ENCODE results near the gene CKLF. TPM values are rescaled to one million over a fixed set of nuclear protein-coding genes. Genes with fewer than 3 reads are reported as not detected.

Gene CKLF
- polyA plus RNA-seq, 1 of the 3 experiments (the other 2 are of a cell fraction) = 211 TPM

DNA sequence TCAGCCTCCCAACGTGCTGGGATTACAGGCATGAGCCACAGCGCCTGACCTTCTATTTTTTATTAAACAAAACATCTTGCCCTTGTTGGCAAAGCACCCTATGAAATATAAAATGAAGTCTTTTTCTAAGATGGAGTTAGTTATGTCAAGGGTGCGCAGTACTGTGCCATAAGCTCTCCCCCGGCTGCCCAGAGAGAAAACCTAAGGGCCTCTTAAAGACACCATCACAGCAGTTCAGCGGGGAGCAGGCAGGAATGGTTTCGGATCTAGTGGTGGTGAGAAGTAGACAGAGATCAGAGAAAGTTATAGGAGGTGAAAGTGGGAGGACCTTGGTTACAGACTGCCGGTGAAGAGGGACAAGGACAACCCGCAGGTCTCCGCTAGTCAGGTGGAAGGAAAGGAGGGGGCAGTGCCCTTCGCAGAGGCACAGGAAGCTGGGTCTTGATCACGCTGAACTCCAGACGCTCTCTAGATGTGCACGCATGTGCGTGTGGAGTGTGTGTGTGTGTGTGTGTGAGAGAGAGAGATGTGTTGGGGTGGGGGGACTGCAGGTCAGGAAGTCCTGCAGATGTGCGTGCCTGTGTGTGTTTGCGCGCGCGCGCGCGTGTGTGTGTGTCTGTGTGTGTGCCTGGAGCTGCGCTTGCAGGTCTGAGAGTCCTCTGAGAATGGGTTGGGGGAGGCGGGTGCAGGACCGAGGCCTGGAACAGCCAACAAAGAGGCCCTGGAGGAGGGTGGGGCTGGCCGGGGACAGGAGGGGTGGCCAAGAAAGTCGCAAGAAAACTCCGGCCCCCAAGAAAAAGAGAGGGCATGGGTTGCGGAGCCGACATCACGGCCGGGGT, 51.4 kb downstream of the CKLF start:
- peak overlapping the region; percentile 70 to 90 for H3K27ac ChIP-seq (ENCODE audit: low read depth in 2 of 2, low read length in 1 of 2)
- H4K20me1 ChIP-seq (ENCODE audit: insufficient read depth) = peaks cover 16% of the 10 kb centered on the region; the same call in 1 of the 2 replicates
- peak overlapping the region; percentile 67 to 81 for H3K4me3 ChIP-seq (ENCODE audit: low read depth in 2 of 2, low read length in 1 of 2)
- H3K9me3 ChIP-seq = no peaks in the 10 kb centered on the region
- ChIA-PET CTCF (interaction anchor here (0.6 to 2.5 kb wide), 15 partner anchors 10 to 269 kb away, joined by 3 to 11 read pairs (median 4); partner anchors contain the start of gene NAE1), POLR2A (interaction anchor here (0.7 to 1.3 kb wide), 3 partner anchors 41 to 197 kb away, joined by 3 to 6 read pairs (median 4); partner anchors contain the start of gene CKLF)
- H3K79me2 ChIP-seq (ENCODE audit: insufficient read depth) = peaks cover 40% of the 10 kb centered on the region
- peak; percentile 76 for DNase-seq
- no peaks in the 10 kb centered on the region for H3K27me3 ChIP-seq (ENCODE audit: insufficient read depth)
- no peak for TF ChIP-seq FOSL2 (IDR thresholded peaks at IDR 0.05; ENCODE audit: borderline replicate concordance, low read depth)
- TF ChIP-seq FOXJ3 (CRISPR knock-in tag; IDR thresholded peaks at IDR 0.05) = no peak
- TF ChIP-seq EP300 (IDR thresholded peaks at IDR 0.05; ENCODE audit: borderline replicate concordance in 1 of 2, low read depth in 1 of 2, low read length in 1 of 2) = no peak
- TF ChIP-seq, protein P1, sequence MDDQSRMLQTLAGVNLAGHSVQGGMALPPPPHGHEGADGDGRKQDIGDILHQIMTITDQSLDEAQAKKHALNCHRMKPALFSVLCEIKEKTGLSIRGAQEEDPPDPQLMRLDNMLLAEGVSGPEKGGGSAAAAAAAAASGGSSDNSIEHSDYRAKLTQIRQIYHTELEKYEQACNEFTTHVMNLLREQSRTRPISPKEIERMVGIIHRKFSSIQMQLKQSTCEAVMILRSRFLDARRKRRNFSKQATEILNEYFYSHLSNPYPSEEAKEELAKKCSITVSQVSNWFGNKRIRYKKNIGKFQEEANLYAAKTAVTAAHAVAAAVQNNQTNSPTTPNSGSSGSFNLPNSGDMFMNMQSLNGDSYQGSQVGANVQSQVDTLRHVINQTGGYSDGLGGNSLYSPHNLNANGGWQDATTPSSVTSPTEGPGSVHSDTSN (IDR thresholded peaks at IDR 0.05) = no peak
- TF ChIP-seq RXRA (IDR thresholded peaks at IDR 0.05; ENCODE audit: borderline replicate concordance, low read depth) = no peak
- peak; percentile 48; the same call in 1 of the 2 replicates for TF ChIP-seq POLR2AphosphoS5 (IDR thresholded peaks at IDR 0.05; ENCODE audit: low read depth, low read length)
- no peak for TF ChIP-seq JUND (IDR thresholded peaks at IDR 0.05)
- no peak for TF ChIP-seq SIN3A (IDR thresholded peaks at IDR 0.05; ENCODE audit: borderline replicate concordance, low read depth, low read length)
- no peak for TF ChIP-seq CHD2 (IDR thresholded peaks at IDR 0.05; ENCODE audit: low read length, partially characterized antibody)
- TF ChIP-seq, protein P2, sequence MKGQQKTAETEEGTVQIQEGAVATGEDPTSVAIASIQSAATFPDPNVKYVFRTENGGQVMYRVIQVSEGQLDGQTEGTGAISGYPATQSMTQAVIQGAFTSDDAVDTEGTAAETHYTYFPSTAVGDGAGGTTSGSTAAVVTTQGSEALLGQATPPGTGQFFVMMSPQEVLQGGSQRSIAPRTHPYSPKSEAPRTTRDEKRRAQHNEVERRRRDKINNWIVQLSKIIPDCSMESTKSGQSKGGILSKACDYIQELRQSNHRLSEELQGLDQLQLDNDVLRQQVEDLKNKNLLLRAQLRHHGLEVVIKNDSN (IDR thresholded peaks at IDR 0.05; ENCODE audit: borderline replicate concordance, low read depth) = no peak
- no peak for TF ChIP-seq RAD21 (IDR thresholded peaks at IDR 0.05; ENCODE audit: low read length)
- TF ChIP-seq NFIC (IDR thresholded peaks at IDR 0.05; ENCODE audit: borderline replicate concordance) = no peak
- no peak for TF ChIP-seq RCOR1 (IDR thresholded peaks at IDR 0.05; ENCODE audit: low read length)
- TF ChIP-seq, protein P3, sequence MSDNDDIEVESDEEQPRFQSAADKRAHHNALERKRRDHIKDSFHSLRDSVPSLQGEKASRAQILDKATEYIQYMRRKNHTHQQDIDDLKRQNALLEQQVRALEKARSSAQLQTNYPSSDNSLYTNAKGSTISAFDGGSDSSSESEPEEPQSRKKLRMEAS (IDR thresholded peaks at IDR 0.05; ENCODE audit: low read depth) = peak; percentile 17; the same call in 1 of the 2 replicates
- no peak for TF ChIP-seq RFX5 (IDR thresholded peaks at IDR 0.05; ENCODE audit: low read length)
- no peak for TF ChIP-seq GATA2 (CRISPR knock-in tag; IDR thresholded peaks at IDR 0.05)
- TF ChIP-seq TAF1 (IDR thresholded peaks at IDR 0.05; ENCODE audit: borderline replicate concordance, low read depth, low read length) = no peak
- no peak for TF ChIP-seq YY1 (IDR thresholded peaks at IDR 0.05; ENCODE audit: low read depth)
- TF ChIP-seq, protein P4, sequence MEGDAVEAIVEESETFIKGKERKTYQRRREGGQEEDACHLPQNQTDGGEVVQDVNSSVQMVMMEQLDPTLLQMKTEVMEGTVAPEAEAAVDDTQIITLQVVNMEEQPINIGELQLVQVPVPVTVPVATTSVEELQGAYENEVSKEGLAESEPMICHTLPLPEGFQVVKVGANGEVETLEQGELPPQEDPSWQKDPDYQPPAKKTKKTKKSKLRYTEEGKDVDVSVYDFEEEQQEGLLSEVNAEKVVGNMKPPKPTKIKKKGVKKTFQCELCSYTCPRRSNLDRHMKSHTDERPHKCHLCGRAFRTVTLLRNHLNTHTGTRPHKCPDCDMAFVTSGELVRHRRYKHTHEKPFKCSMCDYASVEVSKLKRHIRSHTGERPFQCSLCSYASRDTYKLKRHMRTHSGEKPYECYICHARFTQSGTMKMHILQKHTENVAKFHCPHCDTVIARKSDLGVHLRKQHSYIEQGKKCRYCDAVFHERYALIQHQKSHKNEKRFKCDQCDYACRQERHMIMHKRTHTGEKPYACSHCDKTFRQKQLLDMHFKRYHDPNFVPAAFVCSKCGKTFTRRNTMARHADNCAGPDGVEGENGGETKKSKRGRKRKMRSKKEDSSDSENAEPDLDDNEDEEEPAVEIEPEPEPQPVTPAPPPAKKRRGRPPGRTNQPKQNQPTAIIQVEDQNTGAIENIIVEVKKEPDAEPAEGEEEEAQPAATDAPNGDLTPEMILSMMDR (IDR thresholded peaks at IDR 0.05) = no peak
- TF ChIP-seq MXI1 (IDR thresholded peaks at IDR 0.05; ENCODE audit: low read depth, low read length) = peak; percentile 47
- TF ChIP-seq, protein P5, sequence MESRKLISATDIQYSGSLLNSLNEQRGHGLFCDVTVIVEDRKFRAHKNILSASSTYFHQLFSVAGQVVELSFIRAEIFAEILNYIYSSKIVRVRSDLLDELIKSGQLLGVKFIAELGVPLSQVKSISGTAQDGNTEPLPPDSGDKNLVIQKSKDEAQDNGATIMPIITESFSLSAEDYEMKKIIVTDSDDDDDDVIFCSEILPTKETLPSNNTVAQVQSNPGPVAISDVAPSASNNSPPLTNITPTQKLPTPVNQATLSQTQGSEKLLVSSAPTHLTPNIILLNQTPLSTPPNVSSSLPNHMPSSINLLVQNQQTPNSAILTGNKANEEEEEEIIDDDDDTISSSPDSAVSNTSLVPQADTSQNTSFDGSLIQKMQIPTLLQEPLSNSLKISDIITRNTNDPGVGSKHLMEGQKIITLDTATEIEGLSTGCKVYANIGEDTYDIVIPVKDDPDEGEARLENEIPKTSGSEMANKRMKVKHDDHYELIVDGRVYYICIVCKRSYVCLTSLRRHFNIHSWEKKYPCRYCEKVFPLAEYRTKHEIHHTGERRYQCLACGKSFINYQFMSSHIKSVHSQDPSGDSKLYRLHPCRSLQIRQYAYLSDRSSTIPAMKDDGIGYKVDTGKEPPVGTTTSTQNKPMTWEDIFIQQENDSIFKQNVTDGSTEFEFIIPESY (IDR thresholded peaks at IDR 0.05; ENCODE audit: borderline replicate concordance, low read depth) = no peak
- peak; percentile 49 for TF ChIP-seq NRF1 (IDR thresholded peaks at IDR 0.05; ENCODE audit: low read depth, low read length)
- H3F3A ChIP-seq (replicated peaks; ENCODE audit: insufficient read depth) = peaks cover 16% of the 10 kb centered on the region
- H3K9ac ChIP-seq = peak overlapping the region; percentile 94
- H3K4me1 ChIP-seq (ENCODE audit: control insufficient read depth in 1 of 2, insufficient read depth in 2 of 2, low read depth in 1 of 2, low read length in 1 of 2) = peaks cover 5 to 17% of the 10 kb centered on the region in 2 experiments; a peak in 3 of 4 replicates
- peak overlapping the region; percentile 85 for H2AFZ ChIP-seq (ENCODE audit: low read depth)
- no peaks in the 10 kb centered on the region for H3K36me3 ChIP-seq (replicated peaks in 1 of 2; ENCODE audit: control insufficient read depth in 1 of 2, insufficient read depth in 2 of 2, low read length in 1 of 2)
- peak overlapping the region; percentile 87 for H3K4me2 ChIP-seq
- 24% methylated on average over 28 of the region's 32 CpGs for WGBS (ENCODE audit: low lambda C conversion rate)
- H3K9me2 ChIP-seq = no peaks in the 10 kb centered on the region

All from SK-N-SH (cell line).